HepG2 (cell line): Measurements from ENCODE around the gene RUSF1. TPM values are rescaled to one million over a fixed set of nuclear protein-coding genes. Genes with fewer than 3 reads are reported as not detected.

Source experiments
- CBFB ChIP-seq: sonication (generic); formaldehyde crosslinking; IDR thresholded peaks from 2 replicates; pipeline ENCODE4 v1.4.0; 2020; ENCODE audit warnings: missing genetic modification reagents
- EZH2 ChIP-seq: conservative IDR thresholded peaks from 2 replicates; pipeline ENCODE4 v1.6.1; 2012; ENCODE audit warnings: mild to moderate bottlenecking, low read depth, low read length, moderate library complexity
- JUND ChIP-seq: sonication (generic); formaldehyde crosslinking; IDR thresholded peaks from 2 replicates; pipeline ENCODE4 v1.8.0; 2022; ENCODE audit warnings: mild to moderate bottlenecking, missing genetic modification reagents
- KDM5B ChIP-seq: sonication (generic); formaldehyde crosslinking; IDR thresholded peaks from 2 replicates; pipeline ENCODE4 v1.4.0; 2020; ENCODE audit warnings: missing genetic modification reagents, mild to moderate bottlenecking, borderline replicate concordance
- KLF9 ChIP-seq: IDR thresholded peaks from 2 replicates; pipeline ENCODE4 v1.6.1; 2016; ENCODE audit warnings: low read depth
- MAFF ChIP-seq: IDR thresholded peaks from 2 replicates; pipeline ENCODE4 v1.6.1; 2011; ENCODE audit warnings: low read depth, low read length, improper control_type of control experiment
- NFYB ChIP-seq: sonication (generic); formaldehyde crosslinking; IDR thresholded peaks from 2 replicates; pipeline ENCODE4 v1.4.0; 2020; ENCODE audit warnings: missing genetic modification reagents
- NKX3-1 ChIP-seq: sonication (generic); formaldehyde crosslinking; IDR thresholded peaks from 2 replicates; pipeline ENCODE4 v1.5.0; 2020; ENCODE audit warnings: missing genetic modification reagents
- PHB2 ChIP-seq: fragments of 450-650 bp; IDR thresholded peaks from 2 replicates; pipeline ENCODE4 v1.6.1; 2018; ENCODE audit not compliant: partially characterized antibody
- SMARCC2 ChIP-seq: fragments of 450-650 bp; IDR thresholded peaks from 2 replicates; pipeline ENCODE4 v1.6.1; 2017; ENCODE audit warnings: antibody characterized with exemption, mild to moderate bottlenecking
- SP140L ChIP-seq: sonication (generic); formaldehyde crosslinking; IDR thresholded peaks from 2 replicates; pipeline ENCODE4 v1.4.0; 2020; ENCODE audit warnings: missing genetic modification reagents, borderline replicate concordance
- ZMAT5 ChIP-seq: sonication (generic); formaldehyde crosslinking; IDR thresholded peaks from 2 replicates; pipeline ENCODE4 v1.5.0; 2020; ENCODE audit warnings: mild to moderate bottlenecking, low read depth, missing genetic modification reagents, borderline replicate concordance
- ZNF3 ChIP-seq: IDR thresholded peaks from 2 replicates; pipeline ENCODE4 v1.7.0; 2017; ENCODE audit warnings: inconsistent platforms
- ZNF562 ChIP-seq: sonication (generic); formaldehyde crosslinking; IDR thresholded peaks from 2 replicates; pipeline ENCODE4 v1.8.0; 2022; ENCODE audit warnings: missing genetic modification reagents, borderline replicate concordance
- ZNF747 ChIP-seq: sonication (generic); formaldehyde crosslinking; IDR thresholded peaks from 2 replicates; pipeline ENCODE4 v1.8.1; 2023; ENCODE audit warnings: missing genetic modification reagents, mild to moderate bottlenecking, borderline replicate concordance
- ZNF768 ChIP-seq: sonication (generic); formaldehyde crosslinking; IDR thresholded peaks from 2 replicates; pipeline ENCODE4 v1.4.0; 2020; ENCODE audit warnings: missing genetic modification reagents
- ZNF788 ChIP-seq: sonication (generic); formaldehyde crosslinking; IDR thresholded peaks from 2 replicates; pipeline ENCODE4 v1.5.0; 2020; ENCODE audit warnings: mild to moderate bottlenecking, missing genetic modification reagents, borderline replicate concordance
- ZNF83 ChIP-seq: sonication (generic); formaldehyde crosslinking; IDR thresholded peaks from 2 replicates; pipeline ENCODE4 v1.4.0; 2020; ENCODE audit warnings: missing genetic modification reagents, mild to moderate bottlenecking, borderline replicate concordance
- ZNF850 ChIP-seq: sonication (generic); formaldehyde crosslinking; conservative IDR thresholded peaks from 2 replicates; pipeline ENCODE4 v1.9.0; 2021; ENCODE audit warnings: mild to moderate bottlenecking, missing genetic modification reagents
- polyA plus RNA-seq, 8 experiments: library from polyadenylated mRNA; depleted of rRNA in 3 of 8; stranded (reverse) in 7 of 8; unstranded in 1 of 8; fragments of >200 nt; fragmentation: Illumina TruSeq in 4 of 8; extraction: Trizol in 4 of 8; gene quantifications; 2 replicates each; pipeline versions ENCODE4 v1.2.1 to v1.2.3, GENCODE V29; 2011 to 2016; ENCODE audit warnings: low read depth in 4 of 8, missing spikeins in 1 of 8, mixed read lengths in 1 of 8; ENCODE audit not compliant: insufficient read depth in 1 of 8
- total RNA-seq, 5 experiments: library from RNA; depleted of rRNA; stranded (reverse); fragments of >200 nt; fragmentation: Illumina TruSeq; extraction: Trizol; gene quantifications; 2 replicates each; pipeline ENCODE4 v1.2.3, GENCODE V29; 2016; ENCODE audit warnings: low read depth in 1 of 5
- TF ChIP-seq, protein P1 (sequence below): sonication (generic); formaldehyde crosslinking; IDR thresholded peaks from 2 replicates; pipeline ENCODE4 v1.9.0; 2022; ENCODE audit warnings: low read depth, missing genetic modification reagents
- TF ChIP-seq, protein P2 (sequence below): conservative IDR thresholded peaks from 2 replicates; pipeline ENCODE4 v1.6.1; 2018; ENCODE audit warnings: missing genetic modification reagents
- TF ChIP-seq, protein P3 (sequence below): sonication (generic); formaldehyde crosslinking; conservative IDR thresholded peaks from 2 replicates; pipeline ENCODE4 v1.4.0; 2020; ENCODE audit warnings: missing genetic modification reagents
- TF ChIP-seq, protein P4 (sequence below): sonication (generic); formaldehyde crosslinking; IDR thresholded peaks from 2 replicates; pipeline ENCODE4 v1.4.0; 2020; ENCODE audit warnings: mild to moderate bottlenecking, low read depth, missing genetic modification reagents

Gene RUSF1
- total and polyA plus RNA-seq, 2 of the 13 experiments (the other 11 are each of a cell fraction or from before 2014, with no cell fraction given) = 40.8 to 50.2 TPM

GRCh38 chr16:31453255-31454204 is 54.7 kb downstream of the RUSF1 start (continued):
- TF ChIP-seq, protein P1, sequence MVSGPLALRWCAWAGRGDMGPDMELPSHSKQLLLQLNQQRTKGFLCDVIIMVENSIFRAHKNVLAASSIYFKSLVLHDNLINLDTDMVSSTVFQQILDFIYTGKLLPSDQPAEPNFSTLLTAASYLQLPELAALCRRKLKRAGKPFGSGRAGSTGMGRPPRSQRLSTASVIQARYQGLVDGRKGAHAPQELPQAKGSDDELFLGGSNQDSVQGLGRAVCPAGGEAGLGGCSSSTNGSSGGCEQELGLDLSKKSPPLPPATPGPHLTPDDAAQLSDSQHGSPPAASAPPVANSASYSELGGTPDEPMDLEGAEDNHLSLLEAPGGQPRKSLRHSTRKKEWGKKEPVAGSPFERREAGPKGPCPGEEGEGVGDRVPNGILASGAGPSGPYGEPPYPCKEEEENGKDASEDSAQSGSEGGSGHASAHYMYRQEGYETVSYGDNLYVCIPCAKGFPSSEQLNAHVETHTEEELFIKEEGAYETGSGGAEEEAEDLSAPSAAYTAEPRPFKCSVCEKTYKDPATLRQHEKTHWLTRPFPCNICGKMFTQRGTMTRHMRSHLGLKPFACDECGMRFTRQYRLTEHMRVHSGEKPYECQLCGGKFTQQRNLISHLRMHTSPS (CRISPR knock-in tag) = 0 out of 2 replicates have a peak, but pooled peaks have one; percentile 18
- no peak for TF ChIP-seq ZNF747 (CRISPR knock-in tag)
- TF ChIP-seq ZNF850 (CRISPR knock-in tag) = no peak
- TF ChIP-seq NFYB (CRISPR knock-in tag) = no peak
- TF ChIP-seq, protein P2, sequence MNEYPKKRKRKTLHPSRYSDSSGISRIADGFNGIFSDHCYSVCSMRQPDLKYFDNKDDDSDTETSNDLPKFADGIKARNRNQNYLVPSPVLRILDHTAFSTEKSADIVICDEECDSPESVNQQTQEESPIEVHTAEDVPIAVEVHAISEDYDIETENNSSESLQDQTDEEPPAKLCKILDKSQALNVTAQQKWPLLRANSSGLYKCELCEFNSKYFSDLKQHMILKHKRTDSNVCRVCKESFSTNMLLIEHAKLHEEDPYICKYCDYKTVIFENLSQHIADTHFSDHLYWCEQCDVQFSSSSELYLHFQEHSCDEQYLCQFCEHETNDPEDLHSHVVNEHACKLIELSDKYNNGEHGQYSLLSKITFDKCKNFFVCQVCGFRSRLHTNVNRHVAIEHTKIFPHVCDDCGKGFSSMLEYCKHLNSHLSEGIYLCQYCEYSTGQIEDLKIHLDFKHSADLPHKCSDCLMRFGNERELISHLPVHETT = no peak
- no peak for TF ChIP-seq EZH2
- no peak for TF ChIP-seq SMARCC2
- TF ChIP-seq ZMAT5 (CRISPR knock-in tag) = no peak
- TF ChIP-seq PHB2 = no peak
- no peak for TF ChIP-seq ZNF562
- TF ChIP-seq NKX3-1 (CRISPR knock-in tag) = no peak
- no peak for TF ChIP-seq CBFB (CRISPR knock-in tag)
- peak; percentile 95 for TF ChIP-seq MAFF
- no peak for TF ChIP-seq ZNF3
- no peak; the same call in 1 of the 2 replicates for TF ChIP-seq ZNF788 (CRISPR knock-in tag)
- peak; percentile 61; the same call in 1 of the 2 replicates for TF ChIP-seq ZNF768 (CRISPR knock-in tag)
- no peak for TF ChIP-seq SP140L
- 0 out of 2 replicates have a peak, but pooled peaks have one; percentile 56 for TF ChIP-seq JUND
- TF ChIP-seq KDM5B (CRISPR knock-in tag) = no peak; the same call in 1 of the 2 replicates
- TF ChIP-seq KLF9 = no peak
- TF ChIP-seq, protein P3, sequence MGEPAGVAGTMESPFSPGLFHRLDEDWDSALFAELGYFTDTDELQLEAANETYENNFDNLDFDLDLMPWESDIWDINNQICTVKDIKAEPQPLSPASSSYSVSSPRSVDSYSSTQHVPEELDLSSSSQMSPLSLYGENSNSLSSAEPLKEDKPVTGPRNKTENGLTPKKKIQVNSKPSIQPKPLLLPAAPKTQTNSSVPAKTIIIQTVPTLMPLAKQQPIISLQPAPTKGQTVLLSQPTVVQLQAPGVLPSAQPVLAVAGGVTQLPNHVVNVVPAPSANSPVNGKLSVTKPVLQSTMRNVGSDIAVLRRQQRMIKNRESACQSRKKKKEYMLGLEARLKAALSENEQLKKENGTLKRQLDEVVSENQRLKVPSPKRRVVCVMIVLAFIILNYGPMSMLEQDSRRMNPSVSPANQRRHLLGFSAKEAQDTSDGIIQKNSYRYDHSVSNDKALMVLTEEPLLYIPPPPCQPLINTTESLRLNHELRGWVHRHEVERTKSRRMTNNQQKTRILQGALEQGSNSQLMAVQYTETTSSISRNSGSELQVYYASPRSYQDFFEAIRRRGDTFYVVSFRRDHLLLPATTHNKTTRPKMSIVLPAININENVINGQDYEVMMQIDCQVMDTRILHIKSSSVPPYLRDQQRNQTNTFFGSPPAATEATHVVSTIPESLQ (CRISPR knock-in tag) = no peak
- TF ChIP-seq, protein P4, sequence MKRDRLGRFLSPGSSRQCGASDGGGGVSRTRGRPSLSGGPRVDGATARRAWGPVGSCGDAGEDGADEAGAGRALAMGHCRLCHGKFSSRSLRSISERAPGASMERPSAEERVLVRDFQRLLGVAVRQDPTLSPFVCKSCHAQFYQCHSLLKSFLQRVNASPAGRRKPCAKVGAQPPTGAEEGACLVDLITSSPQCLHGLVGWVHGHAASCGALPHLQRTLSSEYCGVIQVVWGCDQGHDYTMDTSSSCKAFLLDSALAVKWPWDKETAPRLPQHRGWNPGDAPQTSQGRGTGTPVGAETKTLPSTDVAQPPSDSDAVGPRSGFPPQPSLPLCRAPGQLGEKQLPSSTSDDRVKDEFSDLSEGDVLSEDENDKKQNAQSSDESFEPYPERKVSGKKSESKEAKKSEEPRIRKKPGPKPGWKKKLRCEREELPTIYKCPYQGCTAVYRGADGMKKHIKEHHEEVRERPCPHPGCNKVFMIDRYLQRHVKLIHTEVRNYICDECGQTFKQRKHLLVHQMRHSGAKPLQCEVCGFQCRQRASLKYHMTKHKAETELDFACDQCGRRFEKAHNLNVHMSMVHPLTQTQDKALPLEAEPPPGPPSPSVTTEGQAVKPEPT (CRISPR knock-in tag) = no peak
- TF ChIP-seq ZNF83 = no peak
